Measurements from ENCODE around the gene KRT37. TPM values are rescaled to one million over a fixed set of nuclear protein-coding genes. Genes with fewer than 3 reads are reported as not detected.
"Not testable (repeated sequence)": the region's sequence is repeated elsewhere in the genome, so short reads cannot be mapped to it uniquely, and the experiment has no call there.

The KRT37 gene
- total RNA-seq, 1 experiment from 2014 or later = not detected

- DNase-seq (ENCODE audit: low read depth) = no peak
These were observed 10.0 kb upstream of the KRT37 start for GRCh38 chr17:41434415-41434814.

DNA sequence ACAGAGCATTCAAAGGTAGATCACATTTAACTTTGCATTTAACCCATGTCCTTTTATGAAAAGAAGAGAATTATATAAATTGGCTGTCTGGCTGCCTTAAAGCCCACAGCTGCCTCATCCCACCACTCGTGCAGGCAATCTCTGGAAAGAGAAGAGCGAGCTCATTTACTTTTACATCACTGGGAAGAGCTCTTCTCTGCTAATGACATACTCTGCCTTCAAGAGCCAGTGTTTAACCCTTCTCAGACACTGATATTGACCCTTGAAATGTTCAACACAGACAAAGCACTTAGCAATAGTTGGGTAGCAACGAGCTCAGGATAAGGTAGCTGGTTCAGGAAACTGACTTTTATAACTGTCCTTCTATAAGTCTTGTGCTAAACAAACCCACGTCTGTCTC lies 9.6 kb upstream of the KRT37 start:
- no peak for DNase-seq (ENCODE audit: low read depth)

GRCh38 chr17:41433586-41433985 lies 9.2 kb upstream of the KRT37 start:
- no peak for DNase-seq (ENCODE audit: low read depth)

GRCh38 chr17:41430376-41430775 lies 6.0 kb upstream of the KRT37 start:
- DNase-seq (ENCODE audit: low read depth) = not testable (repeated sequence)

DNA sequence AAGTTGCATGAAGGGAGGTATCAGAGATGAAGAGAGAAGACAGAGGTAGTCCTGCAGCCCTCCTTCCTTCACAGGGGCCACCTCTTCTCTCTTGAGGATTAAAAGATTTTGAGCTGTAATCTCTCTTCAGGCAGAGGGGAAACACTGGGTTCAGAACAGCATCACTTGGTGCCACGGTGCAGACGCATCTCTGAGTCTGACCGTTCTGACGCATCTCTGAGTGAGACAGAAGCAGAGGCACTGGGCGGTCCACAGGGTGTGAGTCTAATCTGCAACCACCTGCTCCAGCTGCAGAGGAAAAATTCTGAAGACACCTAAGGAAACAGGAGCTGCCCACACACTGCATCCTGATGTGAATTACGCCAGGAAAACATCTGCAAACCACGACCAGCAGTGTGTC lies 5.3 kb upstream of the KRT37 start:
- DNase-seq (ENCODE audit: low read depth) = no peak

- no peak for DNase-seq (ENCODE audit: low read depth)
These were observed 4.4 kb upstream of the KRT37 start for GRCh38 chr17:41428591-41429291.

DNA sequence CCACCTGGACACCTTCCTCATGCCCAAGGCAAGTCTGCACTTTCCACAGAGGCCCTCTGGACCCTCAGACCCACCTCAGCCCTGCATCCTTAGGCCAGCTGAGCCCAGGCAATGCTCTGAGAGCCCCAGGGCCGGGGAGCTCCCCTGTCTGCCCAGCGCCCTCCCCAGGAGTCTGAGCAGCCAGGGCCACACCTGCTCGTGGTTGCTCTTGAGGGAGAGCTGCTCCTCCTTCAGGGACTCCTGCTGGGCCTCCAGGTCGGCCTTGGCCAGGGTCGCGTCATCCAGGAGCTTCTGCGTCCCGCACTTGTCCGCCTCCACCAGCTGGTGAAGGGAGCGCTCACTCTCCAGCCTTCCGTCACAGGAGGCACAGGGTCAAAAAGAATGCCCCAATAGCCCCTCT lies 1.8 kb downstream of the KRT37 start:
- DNase-seq (ENCODE audit: low read depth) = not testable (repeated sequence)

DNA sequence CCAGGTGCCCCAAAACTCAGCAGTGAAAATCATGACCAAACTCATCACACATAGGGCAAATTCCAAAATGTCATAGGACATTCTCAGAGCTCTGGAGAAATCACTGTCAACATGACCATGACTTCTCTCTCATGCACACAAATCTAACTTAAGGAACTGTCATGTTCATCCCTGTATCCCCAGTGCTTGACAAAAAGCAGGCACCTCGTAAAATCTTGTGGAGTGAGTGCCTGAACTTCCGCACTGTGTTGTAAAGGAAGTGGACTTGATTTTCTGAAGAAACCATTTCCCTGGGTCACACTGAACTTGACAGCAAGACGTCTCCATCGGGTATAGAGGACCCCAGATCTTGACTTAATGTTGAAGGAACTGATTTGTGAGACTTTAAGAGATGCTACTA lies 2.8 kb downstream of the KRT37 start:
- DNase-seq (ENCODE audit: low read depth) = no peak

DNA sequence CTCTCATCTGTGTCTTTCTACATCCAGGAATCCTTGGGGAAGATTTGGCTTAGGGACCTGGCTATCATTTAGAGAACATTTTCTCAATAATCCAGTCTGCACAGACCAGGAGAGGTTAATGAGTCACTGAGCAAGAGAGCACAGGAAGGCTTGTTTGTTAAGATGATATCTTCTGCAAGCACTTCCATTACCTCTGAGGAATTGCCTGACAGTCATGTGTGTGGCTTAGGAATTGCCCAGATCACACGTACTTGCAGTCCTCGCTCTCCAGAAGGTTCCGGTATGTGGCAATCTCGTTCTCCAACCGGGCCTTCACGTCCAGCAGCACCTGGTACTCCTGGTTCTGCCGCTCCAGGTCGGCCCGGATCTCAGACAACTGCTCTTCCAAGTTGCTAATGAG lies 3.3 kb downstream of the KRT37 start:
- no peak for DNase-seq (ENCODE audit: low read depth)

DNA sequence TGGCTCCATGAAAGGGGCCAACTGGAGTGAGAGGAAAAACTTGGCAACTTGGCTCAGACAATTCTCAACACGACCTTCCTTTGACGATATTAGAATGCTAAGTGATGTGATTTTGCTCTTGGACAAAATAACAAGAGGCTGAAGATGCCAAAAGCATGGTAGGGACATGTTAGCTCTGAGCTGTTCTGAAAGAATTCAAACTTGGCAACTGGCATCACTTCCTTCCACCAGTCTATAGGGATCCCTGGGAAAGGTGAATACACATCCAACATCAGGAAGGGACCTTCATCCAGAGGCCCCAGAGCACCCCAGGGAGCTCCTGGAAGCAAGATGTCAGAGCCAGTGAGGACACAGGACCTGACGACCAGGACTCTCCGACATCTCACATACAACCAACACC lies 4.3 kb downstream of the KRT37 start:
- no peak for DNase-seq (ENCODE audit: low read depth)

DNA sequence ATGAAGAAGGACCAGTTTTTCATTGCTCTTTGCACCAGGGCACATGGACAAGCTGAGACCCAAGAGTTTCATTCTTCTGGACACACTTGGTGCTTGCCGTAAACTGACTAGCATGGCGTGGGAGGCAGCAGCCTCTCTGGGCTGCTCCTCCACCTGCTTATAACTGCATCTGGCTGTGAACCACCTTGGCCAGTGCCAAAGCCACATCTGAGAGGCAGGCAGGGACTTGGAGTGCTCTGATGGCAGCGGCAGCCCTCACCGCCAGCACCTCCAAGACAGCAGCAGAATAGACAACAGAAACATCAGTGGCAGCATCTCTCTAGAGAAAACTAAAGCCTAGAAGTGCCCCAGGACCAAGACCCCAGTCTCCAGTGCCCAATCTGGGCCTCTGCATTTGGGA lies 4.7 kb downstream of the KRT37 start:
- DNase-seq (ENCODE audit: low read depth) = no peak

DNA sequence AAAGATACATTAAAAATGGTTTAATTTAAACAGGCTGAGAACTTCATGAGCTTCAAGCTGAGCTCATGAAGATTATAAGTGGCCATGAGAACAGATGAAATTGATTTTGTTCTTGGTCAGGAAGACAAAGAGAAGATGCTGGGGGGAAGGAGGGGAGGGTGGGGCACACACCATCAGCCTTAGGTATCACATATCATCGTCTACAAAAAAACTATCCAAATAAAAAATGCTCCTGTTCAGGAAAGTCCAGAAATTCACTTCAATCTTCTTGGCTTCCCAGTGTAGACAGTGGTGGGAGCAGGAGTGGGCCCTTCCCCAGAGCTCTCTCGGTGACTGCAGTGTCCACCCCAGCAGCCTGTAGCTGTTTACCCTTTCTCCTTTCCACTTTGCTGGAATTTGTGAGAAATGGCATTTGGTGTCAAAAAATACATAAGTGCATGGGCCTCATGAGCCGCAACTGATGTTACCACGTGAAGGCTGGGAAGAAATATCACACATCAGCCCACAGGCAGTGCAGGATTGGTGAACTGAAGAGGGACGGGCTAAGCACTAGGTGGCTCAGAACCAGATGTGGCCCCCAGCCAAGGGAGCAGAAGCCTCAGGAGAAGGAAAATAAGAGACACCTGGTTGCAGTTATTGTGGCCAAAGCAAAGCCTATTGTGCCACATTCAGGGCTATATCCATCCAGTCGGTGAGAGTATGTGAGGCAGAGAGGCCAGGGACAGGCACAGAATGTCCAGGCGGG lies 6.1 kb downstream of the KRT37 start:
- no peak for DNase-seq (ENCODE audit: low read depth)

DNA sequence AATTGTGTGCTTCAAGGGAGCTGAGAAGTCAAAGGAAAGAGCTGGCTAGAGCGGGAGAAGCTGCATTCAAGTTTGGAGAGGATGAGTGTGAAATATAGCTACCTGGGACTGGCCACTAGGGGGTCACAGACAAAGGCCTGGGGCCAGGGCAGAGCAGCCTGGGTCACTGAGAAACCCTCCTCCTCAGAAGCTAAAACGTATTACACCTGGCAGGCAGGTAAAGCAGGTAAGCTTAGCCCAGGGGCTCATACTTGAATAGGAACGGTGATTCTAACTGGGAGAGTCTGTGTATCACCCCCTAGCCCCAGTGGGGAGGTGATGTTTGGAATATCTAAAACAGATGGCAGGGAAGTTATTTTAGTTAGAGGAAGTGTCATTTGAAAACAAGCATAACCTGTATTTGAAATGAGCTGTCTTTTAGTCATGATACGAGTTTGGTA lies 6.8 kb downstream of the KRT37 start:
- DNase-seq (ENCODE audit: low read depth) = no peak

DNA sequence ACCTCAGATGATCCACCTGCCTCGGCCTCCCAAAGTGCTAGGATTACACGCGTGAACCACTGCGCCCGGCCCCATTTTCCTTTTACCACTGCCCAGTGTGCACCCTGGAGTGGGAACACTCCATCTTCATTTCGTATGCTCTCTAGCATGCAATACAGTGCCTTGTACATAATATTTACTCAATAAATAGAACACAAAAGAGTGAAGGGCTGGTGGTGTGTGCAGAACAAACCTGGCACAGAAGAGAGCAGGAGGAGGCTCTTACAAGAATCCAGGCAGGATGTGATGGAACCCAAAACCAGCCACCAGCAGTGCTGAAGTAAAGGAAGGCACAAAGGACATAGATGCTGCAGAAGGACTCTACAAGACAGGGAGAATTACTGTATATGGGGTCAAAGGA lies 7.3 kb downstream of the KRT37 start:
- no peak for DNase-seq (ENCODE audit: low read depth)

DNA sequence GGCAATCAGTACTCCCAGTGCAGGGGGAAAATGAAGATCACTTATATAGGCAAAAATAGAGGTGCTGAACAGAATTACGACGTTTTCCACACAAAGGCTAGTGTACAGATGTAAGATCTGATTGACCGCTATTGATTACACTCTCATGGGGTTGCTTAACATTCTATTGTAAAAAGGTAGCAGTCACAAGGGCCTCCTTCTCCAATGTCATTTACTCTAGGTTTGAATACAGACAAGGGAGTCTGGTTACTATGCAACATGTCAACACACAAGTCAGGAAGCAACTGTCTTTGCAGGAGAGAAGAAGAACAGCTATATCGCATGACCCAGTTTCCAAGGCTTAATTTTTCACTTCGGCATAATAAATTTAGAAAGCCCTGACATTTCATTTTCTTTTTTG lies 7.9 kb downstream of the KRT37 start:
- DNase-seq (ENCODE audit: low read depth) = no peak

GRCh38 chr17:41415833-41416335 lies 8.5 kb downstream of the KRT37 start:
- DNase-seq (ENCODE audit: low read depth) = no peak

DNA sequence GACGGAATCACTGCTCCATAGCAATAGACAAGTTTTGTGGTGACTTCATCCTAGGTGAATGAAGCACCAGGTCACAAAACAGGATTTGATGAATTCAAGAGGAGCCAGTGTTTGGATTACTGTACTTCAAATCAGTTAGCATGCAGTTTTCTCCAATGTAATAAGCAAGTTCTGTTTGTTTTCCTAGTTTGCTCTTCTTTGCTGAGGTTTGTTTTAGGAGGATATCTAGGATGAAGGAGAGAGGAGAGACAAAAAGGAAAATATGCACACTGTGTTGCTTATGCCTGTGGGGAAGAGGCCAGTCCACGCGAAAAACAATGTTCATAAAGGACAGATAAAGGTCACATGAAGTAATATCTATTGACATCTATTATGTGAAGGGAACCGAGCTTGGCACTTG lies 9.0 kb downstream of the KRT37 start:
- no peak for DNase-seq (ENCODE audit: low read depth)

GRCh38 chr17:41413982-41414381 lies 10.4 kb downstream of the KRT37 start:
- no peak for DNase-seq (ENCODE audit: low read depth)

- no peak for DNase-seq (ENCODE audit: low read depth)
These were observed 10.9 kb downstream of the KRT37 start for GRCh38 chr17:41413353-41413957.

- DNase-seq (ENCODE audit: low read depth) = no peak
These were observed 13.1 kb downstream of the KRT37 start for GRCh38 chr17:41411072-41411840.

DNA sequence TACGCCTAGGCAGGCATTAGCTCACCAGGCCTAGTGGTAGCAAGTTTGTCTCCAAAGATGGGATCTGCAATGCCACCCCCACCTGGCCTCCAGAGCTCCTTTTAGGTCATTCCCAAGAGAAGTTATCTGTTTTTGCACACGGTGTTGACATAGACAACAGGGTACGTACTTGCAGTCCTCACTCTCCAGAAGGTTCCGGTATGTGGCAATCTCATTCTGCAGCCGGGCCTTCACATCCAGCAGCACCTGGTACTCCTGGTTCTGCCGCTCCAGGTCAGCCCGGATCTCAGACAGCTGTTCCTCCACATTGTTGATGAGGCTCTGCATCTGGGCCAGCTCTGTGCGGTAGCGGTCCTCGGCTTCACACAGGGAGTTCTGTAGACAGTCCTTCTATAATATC lies 17.2 kb downstream of the KRT37 start:
- DNase-seq (ENCODE audit: low read depth) = no peak

GRCh38 chr17:41406205-41406604 lies 18.2 kb downstream of the KRT37 start:
- no peak for DNase-seq (ENCODE audit: low read depth)
